ENCODE measurements around the gene C11orf65.
"Not testable (repeated sequence)": the region's sequence is repeated elsewhere in the genome, so short reads cannot be mapped to it uniquely, and the experiment has no call there.

The C11orf65 gene

DNA sequence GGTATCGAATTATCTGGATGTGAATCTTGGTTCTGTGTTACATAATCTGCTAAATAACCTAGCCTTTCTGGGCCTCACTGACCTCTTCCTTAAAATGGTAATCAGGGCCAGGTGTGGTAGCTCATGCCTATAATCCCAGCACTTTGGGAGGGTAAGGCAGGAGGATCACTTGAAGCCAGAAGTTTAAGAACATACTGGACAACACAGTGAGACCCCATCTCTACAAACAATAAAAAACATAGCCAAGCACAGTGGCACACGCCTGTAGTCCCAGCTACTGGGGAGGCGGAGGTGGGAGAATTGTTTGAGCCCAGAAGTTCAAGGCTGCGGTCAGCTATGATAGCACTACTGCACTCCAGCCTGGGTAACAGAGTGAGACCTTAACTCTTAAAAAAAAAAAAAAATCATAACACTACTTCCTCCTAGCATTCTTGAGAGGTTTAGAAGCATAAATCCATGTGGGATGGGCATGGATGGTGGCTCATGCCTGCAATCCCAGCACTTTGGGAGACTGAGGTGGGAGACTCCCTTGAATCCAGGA lies 72.5 kb downstream of the C11orf65 start:
- Histone ChIP-seq H3K4me1 (no peaks in the 10 kb centered on the region), H3K27me3 (no peaks in the 10 kb centered on the region), H3K4me3 (ENCODE audit: low read depth, low read length) (no peak overlapping the region), H3K36me3 (no peaks in the 10 kb centered on the region), H3K9me3 (no peaks in the 10 kb centered on the region)
- no peak for DNase-seq
- TF ChIP-seq, protein P1, sequence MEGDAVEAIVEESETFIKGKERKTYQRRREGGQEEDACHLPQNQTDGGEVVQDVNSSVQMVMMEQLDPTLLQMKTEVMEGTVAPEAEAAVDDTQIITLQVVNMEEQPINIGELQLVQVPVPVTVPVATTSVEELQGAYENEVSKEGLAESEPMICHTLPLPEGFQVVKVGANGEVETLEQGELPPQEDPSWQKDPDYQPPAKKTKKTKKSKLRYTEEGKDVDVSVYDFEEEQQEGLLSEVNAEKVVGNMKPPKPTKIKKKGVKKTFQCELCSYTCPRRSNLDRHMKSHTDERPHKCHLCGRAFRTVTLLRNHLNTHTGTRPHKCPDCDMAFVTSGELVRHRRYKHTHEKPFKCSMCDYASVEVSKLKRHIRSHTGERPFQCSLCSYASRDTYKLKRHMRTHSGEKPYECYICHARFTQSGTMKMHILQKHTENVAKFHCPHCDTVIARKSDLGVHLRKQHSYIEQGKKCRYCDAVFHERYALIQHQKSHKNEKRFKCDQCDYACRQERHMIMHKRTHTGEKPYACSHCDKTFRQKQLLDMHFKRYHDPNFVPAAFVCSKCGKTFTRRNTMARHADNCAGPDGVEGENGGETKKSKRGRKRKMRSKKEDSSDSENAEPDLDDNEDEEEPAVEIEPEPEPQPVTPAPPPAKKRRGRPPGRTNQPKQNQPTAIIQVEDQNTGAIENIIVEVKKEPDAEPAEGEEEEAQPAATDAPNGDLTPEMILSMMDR (IDR thresholded peaks at IDR 0.05; ENCODE audit: low read depth, low read length), result no peak

DNA sequence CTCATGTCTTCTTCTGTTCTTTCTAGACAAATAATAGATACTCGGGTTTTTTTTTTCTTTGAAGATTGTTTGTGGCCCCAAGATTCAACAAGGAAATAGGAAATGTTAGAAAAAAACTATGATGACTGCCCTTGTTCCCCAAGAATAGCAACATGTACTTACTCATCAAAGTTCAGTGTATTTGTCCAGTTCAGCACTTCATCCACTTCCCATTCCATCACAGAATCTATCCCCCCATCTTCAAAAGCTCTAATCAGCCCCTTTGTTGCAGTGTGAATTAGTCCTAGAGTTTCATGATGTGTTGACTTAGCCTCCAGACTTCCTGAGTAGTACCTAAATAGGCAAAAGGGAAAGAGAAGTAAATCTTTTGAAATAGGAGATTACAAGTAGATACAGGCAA lies 74.3 kb downstream of the C11orf65 start:
- H3K4me1 ChIP-seq, result no peaks in the 10 kb centered on the region
- H3K36me3 ChIP-seq, result no peaks in the 10 kb centered on the region
- no peaks in the 10 kb centered on the region for H3K9me3 ChIP-seq
- TF ChIP-seq, protein P1 (IDR thresholded peaks at IDR 0.05; ENCODE audit: low read depth, low read length), result no peak
- no peak for DNase-seq
- H3K27me3 ChIP-seq, result no peaks in the 10 kb centered on the region
- no peak overlapping the region for H3K4me3 ChIP-seq (ENCODE audit: low read depth, low read length)

DNA sequence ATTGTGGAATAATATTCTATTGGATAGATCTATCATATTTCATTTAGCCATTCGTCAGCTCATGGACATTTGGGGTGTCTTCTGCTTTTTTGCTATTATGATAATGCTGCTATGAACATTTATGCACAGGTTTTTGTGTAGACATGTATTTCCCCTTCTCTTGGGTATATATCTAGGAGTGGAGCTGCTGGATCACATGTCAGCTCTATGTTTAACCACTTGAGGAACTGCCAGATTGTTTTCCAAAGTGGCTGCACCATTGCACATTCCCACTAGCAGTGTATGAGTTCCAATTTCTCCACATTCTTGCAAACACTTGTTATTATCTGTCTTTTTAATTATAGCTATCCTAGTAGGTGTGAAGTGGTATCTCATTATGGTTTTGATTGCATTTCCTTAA lies 75.0 kb downstream of the C11orf65 start:
- TF ChIP-seq, protein P1 (IDR thresholded peaks at IDR 0.05; ENCODE audit: low read depth, low read length), result no peak
- H3K36me3 ChIP-seq, result no peaks in the 10 kb centered on the region
- no peak overlapping the region for H3K4me3 ChIP-seq (ENCODE audit: low read depth, low read length)
- no peaks in the 10 kb centered on the region for H3K4me1 ChIP-seq
- no peaks in the 10 kb centered on the region for H3K27me3 ChIP-seq
- H3K9me3 ChIP-seq, result no peaks in the 10 kb centered on the region
- DNase-seq, result no peak

DNA sequence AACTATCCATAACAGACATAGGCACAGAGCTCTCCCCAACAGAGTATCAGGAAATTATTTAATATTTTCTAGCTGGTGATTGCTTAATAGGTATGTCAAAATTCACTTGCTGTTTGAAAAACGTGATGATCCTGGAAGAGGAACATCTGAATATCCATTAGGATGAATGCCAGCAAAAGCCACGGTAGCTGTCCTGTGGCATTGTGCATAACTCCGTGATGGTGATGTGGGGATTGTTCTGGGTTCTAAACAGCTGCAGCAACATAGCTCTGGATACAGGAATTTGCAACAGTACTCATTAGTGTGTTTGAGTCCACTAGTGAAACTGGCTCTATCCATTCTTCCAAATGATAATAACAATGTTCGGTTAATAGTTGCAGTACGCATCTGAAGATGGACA lies 78.8 kb downstream of the C11orf65 start:
- H3K36me3 ChIP-seq, result no peaks in the 10 kb centered on the region
- TF ChIP-seq, protein P1 (IDR thresholded peaks at IDR 0.05; ENCODE audit: low read depth, low read length), result no peak
- no peaks in the 10 kb centered on the region for H3K9me3 ChIP-seq
- no peak for DNase-seq
- H3K4me3 ChIP-seq (ENCODE audit: low read depth, low read length), result no peak overlapping the region
- no peaks in the 10 kb centered on the region for H3K4me1 ChIP-seq
- no peaks in the 10 kb centered on the region for H3K27me3 ChIP-seq

DNA sequence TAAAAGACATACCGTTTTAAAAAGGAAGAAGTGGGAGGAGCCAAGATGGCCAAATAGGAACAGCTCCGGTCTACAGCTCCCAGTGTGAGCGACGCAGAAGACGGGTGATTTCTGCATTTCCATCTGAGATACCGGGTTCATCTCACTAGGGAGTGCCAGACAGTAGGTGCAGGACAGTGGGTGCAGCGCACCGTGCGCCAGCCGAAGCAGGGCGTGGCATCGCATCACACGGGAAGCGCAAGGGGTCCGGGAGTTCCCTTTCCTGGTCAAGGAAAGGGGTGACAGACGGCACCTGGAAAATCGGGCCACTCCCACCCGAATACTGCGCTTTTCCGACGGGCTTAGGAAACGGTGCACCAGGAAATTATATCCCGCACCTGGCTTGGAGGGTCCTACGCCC lies 93.8 kb downstream of the C11orf65 start:
- H3K9me3 ChIP-seq; H3K27me3 ChIP-seq; H3K4me3 ChIP-seq (ENCODE audit: low read depth, low read length); H3K4me1 ChIP-seq; H3K36me3 ChIP-seq; DNase-seq: not testable (repeated sequence)

DNA sequence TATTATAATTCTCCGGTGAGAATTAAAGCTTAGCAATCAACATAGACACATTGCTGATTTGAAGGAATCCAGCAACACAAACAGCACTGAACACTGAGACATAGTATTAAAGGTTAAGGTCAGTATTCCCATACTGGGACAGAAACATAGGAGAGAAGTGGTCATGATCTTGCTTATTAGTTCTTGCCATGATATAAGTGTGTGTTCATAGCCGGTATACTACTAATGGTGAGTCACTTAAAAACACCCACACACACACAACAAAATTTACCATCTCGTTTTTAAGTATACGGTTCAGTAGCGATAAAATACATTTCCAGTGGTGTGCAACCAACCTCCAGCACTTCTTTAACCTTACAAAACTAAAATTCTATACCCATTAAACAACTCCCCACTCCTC lies 96.3 kb downstream of the C11orf65 start:
- no peaks in the 10 kb centered on the region for H3K4me1 ChIP-seq
- H3K9me3 ChIP-seq, result no peaks in the 10 kb centered on the region
- H3K36me3 ChIP-seq, result no peaks in the 10 kb centered on the region
- no peak for DNase-seq
- no peak overlapping the region for H3K4me3 ChIP-seq (ENCODE audit: low read depth, low read length)
- TF ChIP-seq, protein P1 (IDR thresholded peaks at IDR 0.05; ENCODE audit: low read depth, low read length), result no peak
- H3K27me3 ChIP-seq, result no peaks in the 10 kb centered on the region

DNA sequence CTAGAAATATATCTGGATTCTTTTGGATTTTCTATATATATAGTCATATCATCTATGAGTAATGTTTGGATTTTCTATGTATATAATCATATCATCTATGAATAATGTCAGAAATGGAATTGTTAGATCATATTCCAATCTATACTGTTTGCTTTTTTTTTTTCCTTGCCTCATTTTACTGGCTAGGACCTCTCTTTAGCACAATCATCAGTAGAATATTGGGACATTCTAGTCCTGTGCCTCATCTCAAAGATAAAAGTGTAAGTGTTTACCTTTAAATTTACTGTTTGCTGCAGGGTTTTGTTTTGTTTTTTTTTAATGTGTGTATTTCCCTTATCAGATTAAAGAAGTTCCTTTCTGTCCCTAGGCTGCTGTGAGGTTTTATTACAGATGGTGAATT lies 97.0 kb downstream of the C11orf65 start:
- H3K4me3 ChIP-seq (ENCODE audit: low read depth, low read length), result no peak overlapping the region
- H3K27me3 ChIP-seq, result no peaks in the 10 kb centered on the region
- H3K36me3 ChIP-seq, result no peaks in the 10 kb centered on the region; the same call in 1 of the 2 replicates
- no peaks in the 10 kb centered on the region for H3K9me3 ChIP-seq
- H3K4me1 ChIP-seq, result no peaks in the 10 kb centered on the region
- no peak for DNase-seq
- TF ChIP-seq, protein P1 (IDR thresholded peaks at IDR 0.05; ENCODE audit: low read depth, low read length), result no peak
